Measurements from ENCODE around the gene PTGFRN.

- TF ChIP-seq POLR2AphosphoS5 (IDR thresholded peaks at IDR 0.05) (no peak), EP300 (IDR thresholded peaks at IDR 0.05) (no peak), CTCF (IDR thresholded peaks at IDR 0.05) (no peak)
These were observed 116.6 kb downstream of the PTGFRN start for GRCh38 chr1:117026361-117026760.

Data from sigmoid colon (tissue), 4 donors.